GM19328 (cell line): Measurements from ENCODE around the gene NT5E.

ENCODE experiments used
- ATAC-seq: cut with Tn5 transposase; IDR thresholded peaks from one replicate; pipeline ENCODE4 v1.9.1; 2021; ENCODE audit warnings: mild to moderate bottlenecking, moderate library complexity; ENCODE audit not compliant: unreplicated experiment

NT5E gene

GRCh38 chr6:85459224-85459901 lies 9.5 kb downstream of the NT5E start:
- no peak for ATAC-seq

- ATAC-seq = no peak
Observed at GRCh38 chr6:85460154-85460920, 10.5 kb downstream of the NT5E start.

GRCh38 chr6:85460921-85461797 lies 11.3 kb downstream of the NT5E start:
- peak; percentile 79 for ATAC-seq

- ATAC-seq = no peak
Observed at GRCh38 chr6:85461798-85462170, 11.9 kb downstream of the NT5E start.

- ATAC-seq = no peak
Observed at GRCh38 chr6:85462673-85463072, 12.8 kb downstream of the NT5E start.

- ATAC-seq = no peak
Observed at GRCh38 chr6:85463621-85464259, 13.9 kb downstream of the NT5E start.

GRCh38 chr6:85464260-85464644 lies 14.4 kb downstream of the NT5E start:
- no peak for ATAC-seq

GRCh38 chr6:85464722-85465150 lies 14.9 kb downstream of the NT5E start:
- no peak for ATAC-seq

GRCh38 chr6:85465762-85466161 lies 15.9 kb downstream of the NT5E start:
- no peak for ATAC-seq

GRCh38 chr6:85468326-85468725 lies 18.4 kb downstream of the NT5E start:
- ATAC-seq = no peak

- no peak for ATAC-seq
Observed at GRCh38 chr6:85469276-85470022, 19.6 kb downstream of the NT5E start.

GRCh38 chr6:85470023-85470410 lies 20.1 kb downstream of the NT5E start:
- no peak for ATAC-seq

GRCh38 chr6:85472744-85473143 lies 22.9 kb downstream of the NT5E start:
- no peak for ATAC-seq

GRCh38 chr6:85473748-85474147 lies 23.9 kb downstream of the NT5E start:
- ATAC-seq = no peak

- no peak for ATAC-seq
Observed at GRCh38 chr6:85476532-85476931, 26.6 kb downstream of the NT5E start.

- no peak for ATAC-seq
Observed at GRCh38 chr6:85479208-85479607, 29.3 kb downstream of the NT5E start.

- ATAC-seq = peak; percentile 11
Observed at GRCh38 chr6:85482206-85482904, 32.5 kb downstream of the NT5E start.

- ATAC-seq = peak; percentile 80
Observed at GRCh38 chr6:85482905-85483700, 33.2 kb downstream of the NT5E start.

- ATAC-seq = no peak
Observed at GRCh38 chr6:85483846-85484245, 34.0 kb downstream of the NT5E start.
